Measurements from ENCODE around the gene CDK5.
A peak's percentile ranks its signal among the peaks of the same experiment; 100 is the strongest.

- TF ChIP-seq CTCF (IDR thresholded peaks at IDR 0.05) (no peak), POLR2A (IDR thresholded peaks at IDR 0.05) (peak; percentile 4 to 16)
Observed at GRCh38 chr7:151083071-151083823, 25.6 kb upstream of the CDK5 start, which contains the start of gene TMUB1.

All from adrenal gland (tissue), 5 donors.